ENCODE results near the gene SPEG.

The SPEG gene

DNA sequence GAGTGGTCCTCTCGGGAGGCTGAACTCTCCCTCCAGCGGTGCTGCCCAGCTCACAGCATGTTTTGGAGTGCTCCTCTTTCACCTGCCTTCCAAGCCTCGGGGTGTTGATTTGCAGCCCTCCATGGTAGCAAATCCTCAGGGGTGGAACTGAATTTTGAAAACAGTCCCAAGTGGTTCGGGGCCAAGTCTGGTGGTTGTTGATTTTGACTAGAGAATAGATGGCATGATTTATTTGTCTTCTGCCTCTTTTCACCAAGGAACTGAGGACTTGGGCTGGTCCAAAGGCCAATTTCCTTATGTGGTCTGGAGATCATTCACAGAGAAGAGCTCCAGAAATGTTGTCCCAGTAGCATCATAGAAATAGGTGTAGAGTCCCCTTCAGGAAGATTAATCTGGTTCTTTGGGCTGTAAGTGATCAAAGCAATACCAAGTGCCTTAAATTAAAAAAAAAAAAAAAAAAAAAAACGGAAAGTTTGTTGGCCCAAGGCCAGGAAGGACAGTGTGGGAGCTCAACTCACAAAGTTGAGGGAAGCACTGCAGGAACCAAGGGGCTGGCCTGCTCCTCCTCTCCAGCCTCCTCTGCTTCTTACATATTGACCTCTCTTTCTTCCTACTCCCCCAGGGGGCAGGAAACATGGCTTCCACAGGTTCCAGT lies 18.9 kb upstream of the SPEG start:
- no peak overlapping the region for H3K27ac Mint-ChIP-seq
- ATAC-seq (no peak), DNase-seq (no peak)
- H3K27me3 Mint-ChIP-seq, result peaks cover 55% of the 10 kb centered on the region
- peaks cover 14% of the 10 kb centered on the region for H3K4me1 Mint-ChIP-seq
- H3K9me3 Mint-ChIP-seq, result no peaks in the 10 kb centered on the region
- no peak overlapping the region for H3K4me3 Mint-ChIP-seq

DNA sequence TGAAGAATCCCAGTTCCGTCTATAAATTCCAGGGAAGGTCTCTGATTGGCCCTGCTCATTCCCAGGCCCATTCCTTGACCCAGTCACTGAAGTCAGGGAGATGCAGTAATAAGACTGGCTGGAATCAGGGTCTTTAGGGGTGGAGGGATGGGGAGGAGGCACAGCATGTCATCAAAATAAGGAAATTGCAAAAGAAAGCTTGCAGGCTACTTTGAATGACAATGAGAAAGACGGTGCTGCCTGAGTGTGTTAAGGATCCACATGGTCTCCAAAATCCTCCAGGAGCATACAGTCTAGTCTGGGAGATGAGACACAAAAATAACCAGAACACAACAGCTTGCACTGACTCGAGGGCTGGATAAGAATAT lies 18.4 kb upstream of the SPEG start:
- ATAC-seq (no peak), DNase-seq (no peak)
- Mint-ChIP-seq H3K9me3 (no peaks in the 10 kb centered on the region), H3K27ac (no peak overlapping the region), H3K4me3 (no peak overlapping the region), H3K4me1 (peaks cover 14% of the 10 kb centered on the region), H3K27me3 (peaks cover 60% of the 10 kb centered on the region)

DNA sequence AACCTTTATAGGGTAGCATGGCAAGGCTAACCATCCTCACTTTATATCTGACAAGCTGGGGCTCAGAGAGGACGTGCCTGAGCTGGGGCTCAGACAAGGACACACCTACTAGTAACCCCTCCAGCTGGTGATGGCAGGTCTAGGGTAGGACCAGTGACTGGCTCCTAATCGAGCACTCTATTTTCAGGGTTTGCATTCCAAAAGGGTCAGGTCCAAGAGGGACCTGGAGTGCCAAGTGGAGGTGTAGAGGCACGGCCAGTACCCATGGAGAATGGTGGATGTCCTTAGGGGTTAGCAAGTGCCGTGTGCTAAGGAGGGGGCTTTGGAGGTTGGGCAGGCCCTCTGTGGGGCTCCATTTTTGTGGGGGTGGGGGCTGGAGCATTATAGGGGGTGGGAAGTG lies 17.7 kb upstream of the SPEG start:
- Mint-ChIP-seq H3K4me3 (no peak overlapping the region), H3K27ac (no peak overlapping the region), H3K9me3 (no peaks in the 10 kb centered on the region), H3K27me3 (peaks cover 64% of the 10 kb centered on the region), H3K4me1 (peaks cover 14% of the 10 kb centered on the region)
- no peak for ATAC-seq
- no peak for DNase-seq

DNA sequence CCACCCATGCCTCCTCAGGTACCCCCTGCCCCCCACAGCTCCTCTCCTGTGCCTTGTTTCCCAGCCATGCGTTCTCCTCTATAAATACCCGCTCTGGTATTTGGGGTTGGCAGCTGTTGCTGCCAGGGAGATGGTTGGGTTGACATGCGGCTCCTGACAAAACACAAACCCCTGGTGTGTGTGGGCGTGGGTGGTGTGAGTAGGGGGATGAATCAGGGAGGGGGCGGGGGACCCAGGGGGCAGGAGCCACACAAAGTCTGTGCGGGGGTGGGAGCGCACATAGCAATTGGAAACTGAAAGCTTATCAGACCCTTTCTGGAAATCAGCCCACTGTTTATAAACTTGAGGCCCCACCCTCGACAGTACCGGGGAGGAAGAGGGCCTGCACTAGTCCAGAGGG lies 17.3 kb upstream of the SPEG start:
- no peaks in the 10 kb centered on the region for H3K9me3 Mint-ChIP-seq
- H3K4me1 Mint-ChIP-seq, result peaks cover 14% of the 10 kb centered on the region
- DNase-seq (no peak), ATAC-seq (no peak)
- H3K27ac Mint-ChIP-seq, result no peak overlapping the region
- no peak overlapping the region for H3K4me3 Mint-ChIP-seq
- peaks cover 64% of the 10 kb centered on the region for H3K27me3 Mint-ChIP-seq

DNA sequence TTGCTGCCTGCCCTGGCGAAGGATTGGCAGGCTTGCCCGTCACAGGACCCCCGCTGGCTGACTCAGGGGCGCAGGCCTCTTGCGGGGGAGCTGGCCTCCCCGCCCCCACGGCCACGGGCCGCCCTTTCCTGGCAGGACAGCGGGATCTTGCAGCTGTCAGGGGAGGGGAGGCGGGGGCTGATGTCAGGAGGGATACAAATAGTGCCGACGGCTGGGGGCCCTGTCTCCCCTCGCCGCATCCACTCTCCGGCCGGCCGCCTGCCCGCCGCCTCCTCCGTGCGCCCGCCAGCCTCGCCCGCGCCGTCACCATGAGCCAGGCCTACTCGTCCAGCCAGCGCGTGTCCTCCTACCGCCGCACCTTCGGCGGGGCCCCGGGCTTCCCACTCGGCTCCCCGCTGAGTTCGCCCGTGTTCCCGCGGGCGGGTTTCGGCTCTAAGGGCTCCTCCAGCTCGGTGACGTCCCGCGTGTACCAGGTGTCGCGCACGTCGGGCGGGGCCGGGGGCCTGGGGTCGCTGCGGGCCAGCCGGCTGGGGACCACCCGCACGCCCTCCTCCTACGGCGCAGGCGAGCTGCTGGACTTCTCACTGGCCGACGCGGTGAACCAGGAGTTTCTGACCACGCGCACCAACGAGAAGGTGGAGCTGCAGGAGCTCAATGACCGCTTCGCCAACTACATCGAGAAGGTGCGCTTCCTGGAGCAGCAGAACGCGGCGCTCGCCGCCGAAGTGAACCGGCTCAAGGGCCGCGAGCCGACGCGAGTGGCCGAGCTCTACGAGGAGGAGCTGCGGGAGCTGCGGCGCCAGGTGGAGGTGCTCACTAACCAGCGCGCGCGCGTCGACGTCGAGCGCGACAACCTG lies 16.3 kb upstream of the SPEG start, which contains the start of gene DES:
Gene DES, plus strand, starts transcription at position 223 of the 857 bp plus-strand sequence. Its CDS starts 86 bp downstream, at position 309.
- no peak for DNase-seq
- Mint-ChIP-seq H3K9me3 (no peaks in the 10 kb centered on the region), H3K4me1 (peaks cover 14% of the 10 kb centered on the region), H3K27ac (no peak within 1 kb of the TSS), H3K27me3 (peaks cover 66% of the 10 kb centered on the region), H3K4me3 (no peak within 1 kb of the TSS)
- peak; percentile 26 for ATAC-seq

DNA sequence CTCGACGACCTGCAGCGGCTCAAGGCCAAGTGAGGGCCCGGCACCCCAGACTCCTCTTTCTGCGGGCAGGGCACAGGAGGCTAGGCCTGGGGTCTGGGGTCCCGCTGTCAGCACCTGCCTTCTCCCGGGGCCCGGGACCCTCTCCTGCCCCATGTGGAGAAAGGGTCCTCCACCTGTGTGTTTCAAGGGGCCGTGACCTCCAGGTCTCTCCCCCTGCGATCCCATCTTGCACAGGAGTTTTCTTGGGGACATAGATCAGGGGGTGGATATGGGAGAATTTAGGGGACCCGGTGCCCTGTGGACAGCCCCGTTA lies 15.7 kb upstream of the SPEG start:
- H3K27me3 Mint-ChIP-seq, result peaks cover 62% of the 10 kb centered on the region
- ATAC-seq (no peak), DNase-seq (no peak)
- H3K27ac Mint-ChIP-seq, result no peak overlapping the region
- H3K4me1 Mint-ChIP-seq, result peaks cover 14% of the 10 kb centered on the region
- no peaks in the 10 kb centered on the region for H3K9me3 Mint-ChIP-seq
- no peak overlapping the region for H3K4me3 Mint-ChIP-seq

DNA sequence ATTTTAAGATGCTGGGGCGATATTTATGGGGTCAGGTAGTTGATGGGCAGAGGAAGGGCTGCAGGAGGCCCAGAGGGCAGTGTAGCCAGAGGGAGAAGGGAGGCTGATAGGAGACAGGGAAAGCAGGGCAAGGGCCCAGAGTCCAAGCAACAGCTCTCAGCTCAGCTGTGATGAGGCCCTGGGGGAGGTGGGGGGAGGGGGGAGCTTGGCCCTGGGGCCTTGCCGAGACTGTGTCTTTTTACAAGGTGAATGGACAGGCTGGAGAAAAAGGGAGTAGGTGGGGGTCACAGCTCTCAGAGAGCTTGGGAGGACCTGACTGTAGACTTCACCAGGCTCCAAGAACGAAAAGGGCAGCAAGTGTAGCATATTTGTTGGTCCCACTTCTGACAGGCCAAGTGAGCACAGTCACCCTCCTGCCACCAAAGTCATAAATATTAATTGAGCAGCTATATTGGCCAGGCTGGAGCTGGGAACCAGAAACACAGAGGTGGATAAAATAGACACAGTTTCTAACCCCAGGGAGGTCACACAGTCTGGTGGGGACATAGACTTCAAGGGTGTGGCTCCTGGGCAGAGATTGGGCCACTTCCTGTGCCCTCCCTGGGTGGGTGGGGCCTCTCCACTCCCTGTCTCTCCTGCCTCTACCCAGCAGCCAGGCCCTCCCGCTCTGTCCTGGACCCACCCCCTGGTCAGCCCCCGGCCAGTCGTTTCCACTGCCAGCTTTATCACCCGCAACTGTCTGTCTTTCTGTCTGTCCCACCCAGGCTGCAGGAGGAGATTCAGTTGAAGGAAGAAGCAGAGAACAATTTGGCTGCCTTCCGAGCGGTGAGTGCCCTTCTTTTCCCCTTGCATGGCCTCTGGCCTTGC lies 15.1 kb upstream of the SPEG start:
- Mint-ChIP-seq H3K27me3 (peaks cover 60% of the 10 kb centered on the region), H3K4me1 (peaks cover 14% of the 10 kb centered on the region), H3K4me3 (no peak overlapping the region), H3K9me3 (no peaks in the 10 kb centered on the region), H3K27ac (peak overlapping the region in 1 of 2 donors; percentile 79)
- ATAC-seq (no peak), DNase-seq (no peak)

DNA sequence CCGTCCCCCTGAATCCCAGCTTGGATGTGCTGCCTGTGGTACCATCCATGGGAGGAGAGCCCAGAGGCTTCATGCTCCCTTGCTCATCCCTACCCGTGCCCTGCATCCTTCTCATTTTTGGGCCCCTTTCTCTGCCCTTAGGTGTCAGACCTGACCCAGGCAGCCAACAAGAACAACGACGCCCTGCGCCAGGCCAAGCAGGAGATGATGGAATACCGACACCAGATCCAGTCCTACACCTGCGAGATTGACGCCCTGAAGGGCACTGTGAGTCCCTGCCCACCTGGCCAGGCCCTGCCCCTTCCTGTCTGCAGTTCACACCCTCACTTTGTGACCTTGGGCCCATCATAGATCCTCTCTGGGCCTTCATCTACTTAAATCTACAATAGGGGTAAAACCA lies 14.0 kb upstream of the SPEG start:
- ATAC-seq (no peak), DNase-seq (no peak)
- Mint-ChIP-seq H3K9me3 (no peaks in the 10 kb centered on the region), H3K27me3 (peaks cover 68% of the 10 kb centered on the region), H3K4me1 (peaks cover 14% of the 10 kb centered on the region), H3K4me3 (no peak overlapping the region), H3K27ac (no peak overlapping the region)

DNA sequence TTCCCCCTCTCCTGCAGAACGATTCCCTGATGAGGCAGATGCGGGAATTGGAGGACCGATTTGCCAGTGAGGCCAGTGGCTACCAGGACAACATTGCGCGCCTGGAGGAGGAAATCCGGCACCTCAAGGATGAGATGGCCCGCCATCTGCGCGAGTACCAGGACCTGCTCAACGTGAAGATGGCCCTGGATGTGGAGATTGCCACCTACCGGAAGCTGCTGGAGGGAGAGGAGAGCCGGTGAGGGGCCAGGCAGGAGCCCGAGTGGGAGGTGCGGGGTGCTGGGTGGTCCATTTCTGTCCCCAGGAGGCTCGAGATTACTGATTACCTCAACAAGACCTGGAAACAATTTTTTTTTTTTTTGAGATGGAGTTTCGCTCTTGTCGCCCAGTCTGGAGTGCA lies 13.3 kb upstream of the SPEG start:
- DNase-seq (no peak), ATAC-seq (no peak)
- Mint-ChIP-seq H3K27ac (no peak overlapping the region), H3K9me3 (no peaks in the 10 kb centered on the region), H3K4me3 (no peak overlapping the region), H3K27me3 (peaks cover 68% of the 10 kb centered on the region), H3K4me1 (peaks cover 14% of the 10 kb centered on the region)

DNA sequence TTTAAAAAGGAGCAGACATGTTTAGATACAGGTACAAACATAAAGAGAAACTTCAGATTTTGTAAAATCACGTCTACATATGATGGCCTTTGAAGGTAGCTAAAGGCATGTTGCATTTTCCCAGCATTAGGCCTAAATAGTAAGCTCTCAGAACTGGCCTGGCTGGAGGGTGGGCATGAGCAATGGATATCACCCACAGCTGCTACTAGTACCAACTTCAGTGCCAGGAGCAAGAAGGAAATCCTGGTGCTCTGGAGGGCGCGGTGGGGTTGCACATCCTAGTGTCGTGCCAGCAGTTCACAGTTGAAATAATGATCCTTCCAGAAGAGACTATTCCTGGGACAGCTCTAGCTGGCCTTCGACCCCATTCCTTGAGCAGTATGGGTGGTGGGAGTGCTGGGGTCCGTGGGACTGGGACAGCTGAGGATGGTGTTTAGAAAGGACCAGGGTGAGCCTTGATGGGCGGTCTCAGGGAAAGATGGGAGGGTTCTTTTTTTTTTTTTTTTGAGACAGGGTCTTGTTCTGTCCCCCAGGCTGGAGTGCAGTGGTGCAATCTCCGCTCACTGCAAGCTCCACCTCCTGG lies 11.6 kb upstream of the SPEG start:
- ATAC-seq (no peak), DNase-seq (no peak)
- Mint-ChIP-seq H3K27me3 (peaks cover 68% of the 10 kb centered on the region), H3K27ac (no peak overlapping the region), H3K9me3 (no peaks in the 10 kb centered on the region), H3K4me3 (no peak overlapping the region), H3K4me1 (peaks cover 9% of the 10 kb centered on the region)

DNA sequence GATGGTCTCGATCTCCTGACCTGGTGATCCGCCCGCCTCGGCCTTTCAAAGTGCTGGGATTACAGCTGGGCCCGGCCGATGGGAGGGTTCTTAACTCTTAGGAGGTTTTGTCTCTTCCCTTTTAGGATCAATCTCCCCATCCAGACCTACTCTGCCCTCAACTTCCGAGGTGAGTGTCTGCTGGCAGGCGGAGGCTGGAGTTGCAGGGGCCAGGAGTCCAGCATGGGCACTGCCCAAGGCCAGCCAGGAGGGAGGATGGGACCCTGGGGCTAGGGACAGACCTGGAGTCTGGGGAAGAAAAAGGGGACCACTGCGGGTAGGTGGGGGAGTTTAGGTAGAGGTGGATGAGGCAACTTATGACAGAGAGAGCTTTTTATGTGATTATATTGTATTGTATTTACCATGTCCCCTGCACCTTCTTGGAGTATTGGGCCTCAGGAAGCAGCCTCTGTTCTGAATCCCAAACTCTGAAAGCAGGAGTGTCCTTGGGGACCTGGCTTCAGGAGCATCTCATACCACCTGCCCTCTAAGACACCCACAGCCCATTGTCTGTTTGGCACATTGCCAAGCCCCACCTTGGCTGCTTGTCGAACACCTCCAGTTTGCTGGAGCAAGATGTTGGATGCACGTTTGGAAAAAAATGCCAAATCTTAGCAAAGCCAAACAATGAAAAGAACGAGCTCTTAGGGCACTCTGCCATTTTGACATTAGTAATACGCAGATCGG lies 10.8 kb upstream of the SPEG start:
- Mint-ChIP-seq H3K27ac (no peak overlapping the region), H3K4me3 (no peak overlapping the region), H3K4me1 (peaks cover 6% of the 10 kb centered on the region), H3K27me3 (peaks cover 62% of the 10 kb centered on the region), H3K9me3 (no peaks in the 10 kb centered on the region)
- ATAC-seq (no peak), DNase-seq (no peak)

DNA sequence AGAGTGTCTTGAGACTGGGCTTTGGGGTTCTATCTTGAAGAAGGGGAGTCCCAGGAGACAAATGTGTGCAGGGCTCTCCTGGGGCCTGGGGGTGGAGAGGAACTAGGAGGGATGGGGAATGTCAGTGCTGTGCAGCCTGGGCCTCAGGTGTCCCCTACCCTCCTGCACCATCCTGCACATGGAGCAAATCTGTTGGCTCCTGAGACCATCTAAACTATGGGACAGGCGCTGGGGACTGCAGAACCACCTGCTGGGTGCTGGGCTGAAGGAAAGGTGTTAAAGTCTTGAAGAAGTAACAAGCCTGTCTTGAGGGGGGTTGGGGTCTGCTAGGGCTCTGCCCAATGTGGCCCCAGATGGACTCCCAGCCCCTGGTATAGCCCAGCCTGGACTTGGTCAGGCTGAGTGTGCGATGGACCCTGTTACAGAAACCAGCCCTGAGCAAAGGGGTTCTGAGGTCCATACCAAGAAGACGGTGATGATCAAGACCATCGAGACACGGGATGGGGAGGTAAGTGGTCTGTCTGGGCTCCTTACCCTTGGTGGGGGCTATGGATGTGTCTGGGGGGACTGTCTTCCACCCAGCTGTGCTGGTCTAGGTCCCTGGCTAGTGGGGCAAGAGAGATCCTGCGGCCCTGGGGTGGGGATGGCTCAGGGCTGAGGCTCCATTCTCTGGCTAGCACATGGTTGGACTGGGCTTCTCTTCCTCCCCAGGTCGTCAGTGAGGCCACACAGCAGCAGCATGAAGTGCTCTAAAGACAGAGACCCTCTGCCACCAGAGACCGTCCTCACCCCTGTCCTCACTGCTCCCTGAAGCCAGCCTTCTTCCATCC lies 9.2 kb upstream of the SPEG start:
- peaks cover 46% of the 10 kb centered on the region for H3K27me3 Mint-ChIP-seq

DNA sequence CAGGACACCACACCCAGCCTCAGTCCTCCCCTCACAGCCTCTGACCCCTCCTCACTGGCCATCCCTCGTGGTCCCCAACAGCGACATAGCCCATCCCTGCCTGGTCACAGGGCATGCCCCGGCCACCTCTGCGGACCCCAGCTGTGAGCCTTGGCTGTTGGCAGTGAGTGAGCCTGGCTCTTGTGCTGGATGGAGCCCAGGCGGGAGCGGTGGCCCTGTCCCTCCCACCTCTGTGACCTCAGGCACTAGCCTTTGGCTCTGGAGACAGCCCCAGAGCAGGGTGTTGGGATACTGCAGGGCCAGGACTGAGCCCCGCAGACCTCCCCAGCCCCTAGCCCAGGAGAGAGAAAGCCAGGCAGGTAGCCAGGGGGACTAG lies 8.6 kb upstream of the SPEG start:
- peaks cover 40% of the 10 kb centered on the region for H3K27me3 Mint-ChIP-seq
- ATAC-seq (no peak), DNase-seq (no peak)
- H3K27ac Mint-ChIP-seq, result no peak overlapping the region
- H3K4me1 Mint-ChIP-seq, result no peaks in the 10 kb centered on the region
- no peaks in the 10 kb centered on the region for H3K9me3 Mint-ChIP-seq
- no peak overlapping the region for H3K4me3 Mint-ChIP-seq

More for the DNA sequence above, 9.2 kb upstream of the SPEG start:
- DNase-seq, result no peak
- H3K9me3 Mint-ChIP-seq, result no peaks in the 10 kb centered on the region
- no peaks in the 10 kb centered on the region for H3K4me1 Mint-ChIP-seq
- no peak overlapping the region for H3K4me3 Mint-ChIP-seq
- peak overlapping the region in 1 of 2 donors; percentile 91 for H3K27ac Mint-ChIP-seq
- peak; percentile 23 for ATAC-seq

DNA sequence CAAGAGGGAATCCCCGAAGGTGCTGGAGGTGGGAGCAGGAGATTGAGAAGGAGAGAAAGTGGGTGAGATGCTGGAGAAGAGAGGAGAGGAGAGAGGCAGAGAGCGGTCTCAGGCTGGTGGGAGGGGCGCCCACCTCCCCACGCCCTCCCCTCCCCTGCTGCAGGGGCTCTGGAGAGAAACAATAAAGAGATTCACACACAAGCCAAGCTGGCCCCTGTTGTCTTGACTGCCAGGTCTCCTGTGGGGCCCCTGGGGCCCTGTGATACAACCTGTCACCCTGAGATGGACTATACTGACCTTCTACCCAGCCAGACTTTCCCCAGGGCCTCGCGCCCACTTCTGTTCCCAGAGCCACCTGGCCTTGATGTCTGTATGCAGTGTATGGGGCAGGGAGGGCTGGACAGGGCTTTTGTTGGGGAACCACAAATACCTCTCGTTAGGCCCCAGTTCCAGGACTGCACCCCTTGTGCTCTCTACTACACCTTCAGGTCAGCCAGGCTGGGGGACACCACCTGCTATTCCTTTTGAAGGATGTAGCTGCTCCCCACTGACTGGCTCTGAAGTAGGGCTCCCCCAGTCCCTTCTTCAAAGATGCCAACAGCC lies 8.0 kb upstream of the SPEG start:
- peak; percentile 25 for ATAC-seq
- no peak overlapping the region for H3K27ac Mint-ChIP-seq
- H3K27me3 Mint-ChIP-seq, result peaks cover 34% of the 10 kb centered on the region
- no peak for DNase-seq
- no peak overlapping the region for H3K4me3 Mint-ChIP-seq
- H3K9me3 Mint-ChIP-seq, result no peaks in the 10 kb centered on the region
- no peaks in the 10 kb centered on the region for H3K4me1 Mint-ChIP-seq

Measured in stimulated activated naive CD8-positive, alpha-beta T cell treated with anti-CD3 and anti-CD28 coated beads, Interleukin-15, amount 100 ng/mL, for 72 hours (primary cell).